ENCODE results near the gene ADAMTS5.

The ADAMTS5 gene

GRCh38 chr21:26969971-26970725 is 3.3 kb upstream of the ADAMTS5 start:
- TF ChIP-seq CTCF (IDR thresholded peaks at IDR 0.05; ENCODE audit: insufficient read depth, low read depth, low read length, missing control alignments) = no peak
- H3K4me3 ChIP-seq (ENCODE audit: low read depth, low read length) = no peak overlapping the region
- DNase-seq (ENCODE audit: low read depth) = no peak

- no peak for TF ChIP-seq CTCF (IDR thresholded peaks at IDR 0.05; ENCODE audit: insufficient read depth, low read depth, low read length, missing control alignments)
- no peak overlapping the region for H3K4me3 ChIP-seq (ENCODE audit: low read depth, low read length)
- no peak for DNase-seq (ENCODE audit: low read depth)
Measured at GRCh38 chr21:26966649-26967061, 233 bp downstream of the ADAMTS5 start.

GRCh38 chr21:26965907-26966581 is 844 bp downstream of the ADAMTS5 start:
- DNase-seq (ENCODE audit: low read depth) = no peak
- H3K4me3 ChIP-seq (ENCODE audit: low read depth, low read length) = no peak overlapping the region

GRCh38 chr21:26965040-26965906 is 1.6 kb downstream of the ADAMTS5 start:
- no peak for DNase-seq (ENCODE audit: low read depth)
- H3K4me3 ChIP-seq (ENCODE audit: low read depth, low read length) = no peak overlapping the region

More at GRCh38 chr21:26965907-26966581, 844 bp downstream of the ADAMTS5 start:
- TF ChIP-seq CTCF (IDR thresholded peaks at IDR 0.05; ENCODE audit: insufficient read depth, low read depth, low read length, missing control alignments) = no peak

GRCh38 chr21:26964170-26964778 is 2.6 kb downstream of the ADAMTS5 start:
- TF ChIP-seq CTCF (IDR thresholded peaks at IDR 0.05; ENCODE audit: insufficient read depth, low read depth, low read length, missing control alignments) = no peak
- no peak for DNase-seq (ENCODE audit: low read depth)
- H3K4me3 ChIP-seq (ENCODE audit: low read depth, low read length) = no peak overlapping the region

More at GRCh38 chr21:26965040-26965906, 1.6 kb downstream of the ADAMTS5 start:
- TF ChIP-seq CTCF (IDR thresholded peaks at IDR 0.05; ENCODE audit: insufficient read depth, low read depth, low read length, missing control alignments) = no peak

- H3K4me3 ChIP-seq (ENCODE audit: low read depth, low read length) = no peak overlapping the region
- no peak for DNase-seq (ENCODE audit: low read depth)
- TF ChIP-seq CTCF (IDR thresholded peaks at IDR 0.05; ENCODE audit: insufficient read depth, low read depth, low read length, missing control alignments) = no peak
Measured at GRCh38 chr21:26962621-26963181, 4.2 kb downstream of the ADAMTS5 start.

All from GM12865 (cell line).